Measurements from ENCODE around the gene SLC7A10.

DNA sequence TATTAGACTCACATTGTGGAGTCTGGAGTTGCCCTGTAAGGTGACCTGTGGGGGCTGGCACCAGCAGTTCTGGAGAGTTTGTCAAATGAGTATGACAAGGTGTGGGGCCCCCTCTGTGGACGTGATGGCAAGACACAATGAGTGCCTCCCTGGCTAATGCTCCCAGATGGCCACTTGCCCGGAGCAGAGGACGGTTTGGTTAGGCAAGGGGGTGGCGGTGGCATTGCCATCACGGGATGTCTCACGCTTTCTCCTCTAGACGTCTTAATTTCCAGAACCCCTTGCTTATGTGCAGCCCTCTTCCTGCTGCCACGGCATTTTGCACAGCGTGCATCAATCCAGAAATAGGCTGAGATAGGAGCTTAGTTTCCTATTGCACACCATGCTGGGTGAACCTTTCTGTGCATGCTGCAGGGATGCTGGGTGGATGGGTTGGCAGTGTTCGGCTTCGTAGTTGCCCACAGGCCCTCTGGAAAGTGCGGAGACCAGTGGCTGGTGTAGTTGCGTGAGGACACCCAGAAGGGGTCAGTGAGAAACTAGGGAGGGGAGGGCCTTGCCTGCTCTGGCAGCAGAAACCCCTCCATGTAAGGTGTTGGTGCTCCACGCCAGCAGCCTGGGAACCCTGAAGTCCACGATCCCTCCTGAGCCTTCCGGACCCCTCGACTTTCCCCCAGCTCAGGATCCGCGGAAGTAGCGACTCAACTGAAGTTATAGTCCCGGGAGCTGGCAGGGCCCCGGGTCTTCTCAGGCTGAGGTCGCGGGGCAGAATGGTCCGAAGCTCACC is 49.6 kb downstream of the SLC7A10 start:
- no peak for TF ChIP-seq FOXJ3 (CRISPR knock-in tag; IDR thresholded peaks at IDR 0.05)
- no peak for TF ChIP-seq TAF1 (IDR thresholded peaks at IDR 0.05; ENCODE audit: borderline replicate concordance, low read depth, low read length)
- TF ChIP-seq, protein P1, sequence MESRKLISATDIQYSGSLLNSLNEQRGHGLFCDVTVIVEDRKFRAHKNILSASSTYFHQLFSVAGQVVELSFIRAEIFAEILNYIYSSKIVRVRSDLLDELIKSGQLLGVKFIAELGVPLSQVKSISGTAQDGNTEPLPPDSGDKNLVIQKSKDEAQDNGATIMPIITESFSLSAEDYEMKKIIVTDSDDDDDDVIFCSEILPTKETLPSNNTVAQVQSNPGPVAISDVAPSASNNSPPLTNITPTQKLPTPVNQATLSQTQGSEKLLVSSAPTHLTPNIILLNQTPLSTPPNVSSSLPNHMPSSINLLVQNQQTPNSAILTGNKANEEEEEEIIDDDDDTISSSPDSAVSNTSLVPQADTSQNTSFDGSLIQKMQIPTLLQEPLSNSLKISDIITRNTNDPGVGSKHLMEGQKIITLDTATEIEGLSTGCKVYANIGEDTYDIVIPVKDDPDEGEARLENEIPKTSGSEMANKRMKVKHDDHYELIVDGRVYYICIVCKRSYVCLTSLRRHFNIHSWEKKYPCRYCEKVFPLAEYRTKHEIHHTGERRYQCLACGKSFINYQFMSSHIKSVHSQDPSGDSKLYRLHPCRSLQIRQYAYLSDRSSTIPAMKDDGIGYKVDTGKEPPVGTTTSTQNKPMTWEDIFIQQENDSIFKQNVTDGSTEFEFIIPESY (IDR thresholded peaks at IDR 0.05; ENCODE audit: borderline replicate concordance, low read depth), result no peak
- TF ChIP-seq EP300 (IDR thresholded peaks at IDR 0.05; ENCODE audit: borderline replicate concordance in 1 of 2, low read depth in 1 of 2, low read length in 1 of 2), result no peak
- TF ChIP-seq, protein P2, sequence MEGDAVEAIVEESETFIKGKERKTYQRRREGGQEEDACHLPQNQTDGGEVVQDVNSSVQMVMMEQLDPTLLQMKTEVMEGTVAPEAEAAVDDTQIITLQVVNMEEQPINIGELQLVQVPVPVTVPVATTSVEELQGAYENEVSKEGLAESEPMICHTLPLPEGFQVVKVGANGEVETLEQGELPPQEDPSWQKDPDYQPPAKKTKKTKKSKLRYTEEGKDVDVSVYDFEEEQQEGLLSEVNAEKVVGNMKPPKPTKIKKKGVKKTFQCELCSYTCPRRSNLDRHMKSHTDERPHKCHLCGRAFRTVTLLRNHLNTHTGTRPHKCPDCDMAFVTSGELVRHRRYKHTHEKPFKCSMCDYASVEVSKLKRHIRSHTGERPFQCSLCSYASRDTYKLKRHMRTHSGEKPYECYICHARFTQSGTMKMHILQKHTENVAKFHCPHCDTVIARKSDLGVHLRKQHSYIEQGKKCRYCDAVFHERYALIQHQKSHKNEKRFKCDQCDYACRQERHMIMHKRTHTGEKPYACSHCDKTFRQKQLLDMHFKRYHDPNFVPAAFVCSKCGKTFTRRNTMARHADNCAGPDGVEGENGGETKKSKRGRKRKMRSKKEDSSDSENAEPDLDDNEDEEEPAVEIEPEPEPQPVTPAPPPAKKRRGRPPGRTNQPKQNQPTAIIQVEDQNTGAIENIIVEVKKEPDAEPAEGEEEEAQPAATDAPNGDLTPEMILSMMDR (IDR thresholded peaks at IDR 0.05), result no peak
- TF ChIP-seq, protein P3, sequence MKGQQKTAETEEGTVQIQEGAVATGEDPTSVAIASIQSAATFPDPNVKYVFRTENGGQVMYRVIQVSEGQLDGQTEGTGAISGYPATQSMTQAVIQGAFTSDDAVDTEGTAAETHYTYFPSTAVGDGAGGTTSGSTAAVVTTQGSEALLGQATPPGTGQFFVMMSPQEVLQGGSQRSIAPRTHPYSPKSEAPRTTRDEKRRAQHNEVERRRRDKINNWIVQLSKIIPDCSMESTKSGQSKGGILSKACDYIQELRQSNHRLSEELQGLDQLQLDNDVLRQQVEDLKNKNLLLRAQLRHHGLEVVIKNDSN (IDR thresholded peaks at IDR 0.05; ENCODE audit: borderline replicate concordance, low read depth), result no peak
- TF ChIP-seq EZH2phosphoT487 (IDR thresholded peaks at IDR 0.05; ENCODE audit: borderline replicate concordance, low read depth), result no peak

Data from SK-N-SH (cell line).